Lung (tissue), 12 donors: Measurements from ENCODE around the gene TPST2. TPM values are rescaled to one million over a fixed set of nuclear protein-coding genes. Genes with fewer than 3 reads are reported as not detected.

ENCODE experiments used
- ATAC-seq: fragments of 200-7000 bp; cut with Tn5 transposase; one replicate; pipeline ENCODE4 v1.9.1; 2020; ENCODE audit warnings: moderate number of reproducible peaks; ENCODE audit not compliant: insufficient read depth, low FRiP score
- DNase-seq, 3 donors: peaks; one replicate each; pipeline ENCODE4 v3.0.0-alpha.2; 2013 to 2017
- H3K27ac ChIP-seq, 2 donors: one replicate each; pipeline ENCODE4 v1.5.1; 2013; ENCODE audit warnings: mild to moderate bottlenecking in 2 of 2, moderate library complexity in 2 of 2, control low read depth in 1 of 2, inconsistent platforms in 1 of 2, low read depth in 1 of 2, low read length in 1 of 2
- H3K27me3 ChIP-seq, 3 donors: one replicate each; pipeline ENCODE4 v1.5.1; 2013; ENCODE audit warnings: low read length in 2 of 3; ENCODE audit not compliant: control insufficient read depth in 3 of 3, insufficient read depth in 3 of 3
- H3K36me3 ChIP-seq, 4 donors: one replicate each; pipeline ENCODE4 v1.5.1; 2013; ENCODE audit warnings: low read length in 4 of 4, mild to moderate bottlenecking in 1 of 4, moderate library complexity in 1 of 4; ENCODE audit not compliant: control insufficient read depth in 4 of 4, insufficient read depth in 4 of 4
- H3K4me1 ChIP-seq, 5 donors: one replicate each; pipeline ENCODE4 v1.5.1; 2013; ENCODE audit warnings: low read length in 5 of 5, mild to moderate bottlenecking in 2 of 5, moderate library complexity in 1 of 5; ENCODE audit not compliant: control insufficient read depth in 5 of 5, insufficient read depth in 5 of 5
- H3K4me3 ChIP-seq: one replicate; pipeline ENCODE4 v1.5.1; 2013; ENCODE audit warnings: mild to moderate bottlenecking, control low read depth, moderate library complexity
- H3K9ac ChIP-seq, 2 donors: one replicate each; pipeline ENCODE4 v1.5.1; 2013; ENCODE audit warnings: low read length in 2 of 2, control low read depth in 1 of 2; ENCODE audit not compliant: insufficient read depth in 1 of 2
- H3K9me3 ChIP-seq, 4 donors: one replicate each; pipeline ENCODE4 v1.5.1; 2013; ENCODE audit warnings: low read length in 3 of 4, mild to moderate bottlenecking in 1 of 4, moderate library complexity in 1 of 4; ENCODE audit not compliant: control insufficient read depth in 4 of 4, insufficient read depth in 3 of 4
- WGBS, 2 donors: extraction: QIAGEN DNeasy Blood & Tissue Kit; methylation state at CpG; one replicate each; pipeline ENCODE4 v1.1.7; 2013; 5-methylcytosine and 5-hydroxymethylcytosine counted together
- polyA plus RNA-seq, 2 donors: library from polyadenylated mRNA; stranded (reverse); fragments of 200-250 nt; gene quantifications; one replicate each; pipeline ENCODE4 v1.2.1, GENCODE V29; 2013
- total RNA-seq, 2 donors: library from RNA; depleted of rRNA in 1 of 2; stranded (reverse); fragments of >200 nt in 1 of 2; gene quantifications; one replicate each; pipeline ENCODE4 v1.2.1, GENCODE V29; 2014 to 2021
- TF ChIP-seq, protein P1 (sequence below): IDR thresholded peaks from 2 replicates; pipeline ENCODE4 v1.5.1; 2012; ENCODE audit warnings: mild to moderate bottlenecking; ENCODE audit errors: control extremely low read depth, extremely low read depth
- donor health status: control.
- donor health status: control.
- donor health status: Bipolar disorder and iron deficiency.
- donor health status: healthy.
- donor health status: DM: yes; HTN: yes; CAD: no.

The TPST2 gene
- total and polyA plus RNA-seq, 4 donors, result 32.6 to 72.3 (median 59.9) TPM

DNA sequence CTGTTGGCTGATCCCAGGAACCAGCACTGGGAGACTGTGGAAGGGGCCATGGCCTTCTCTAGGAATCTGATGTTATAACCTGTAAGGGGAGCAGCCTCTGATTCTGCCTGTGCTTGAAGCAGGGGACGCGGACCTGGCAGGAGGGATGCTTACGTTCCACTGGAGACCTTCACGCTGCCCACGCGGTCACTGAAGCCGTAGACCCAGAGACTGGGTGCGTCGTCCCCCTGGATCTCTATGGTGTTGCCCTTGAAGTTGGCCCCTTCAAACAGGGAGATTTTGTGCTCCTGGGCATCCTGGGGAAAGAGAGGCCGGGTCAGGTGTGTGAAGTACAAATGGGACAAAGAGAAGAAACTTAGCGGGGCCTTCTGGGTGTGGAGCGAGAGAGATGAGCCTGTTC is 11.8 kb upstream of the TPST2 start:
- ATAC-seq, result no peak
- no peak for DNase-seq
- 88 to 89% methylated on average over 12 of the region's 12 CpGs for WGBS, 2 donors
- Histone ChIP-seq H3K9me3 (no peaks in the 10 kb centered on the region), H3K36me3 (no peaks in the 10 kb centered on the region), H3K4me3 (no peak overlapping the region), H3K4me1 (peaks cover 0 to 1% (median 0%) of the 10 kb centered on the region in 5 donors), H3K27ac (no peak overlapping the region), H3K9ac (no peak overlapping the region), H3K27me3 (peaks cover 0 to 4% (median 0%) of the 10 kb centered on the region in 3 donors)
- TF ChIP-seq, protein P1, sequence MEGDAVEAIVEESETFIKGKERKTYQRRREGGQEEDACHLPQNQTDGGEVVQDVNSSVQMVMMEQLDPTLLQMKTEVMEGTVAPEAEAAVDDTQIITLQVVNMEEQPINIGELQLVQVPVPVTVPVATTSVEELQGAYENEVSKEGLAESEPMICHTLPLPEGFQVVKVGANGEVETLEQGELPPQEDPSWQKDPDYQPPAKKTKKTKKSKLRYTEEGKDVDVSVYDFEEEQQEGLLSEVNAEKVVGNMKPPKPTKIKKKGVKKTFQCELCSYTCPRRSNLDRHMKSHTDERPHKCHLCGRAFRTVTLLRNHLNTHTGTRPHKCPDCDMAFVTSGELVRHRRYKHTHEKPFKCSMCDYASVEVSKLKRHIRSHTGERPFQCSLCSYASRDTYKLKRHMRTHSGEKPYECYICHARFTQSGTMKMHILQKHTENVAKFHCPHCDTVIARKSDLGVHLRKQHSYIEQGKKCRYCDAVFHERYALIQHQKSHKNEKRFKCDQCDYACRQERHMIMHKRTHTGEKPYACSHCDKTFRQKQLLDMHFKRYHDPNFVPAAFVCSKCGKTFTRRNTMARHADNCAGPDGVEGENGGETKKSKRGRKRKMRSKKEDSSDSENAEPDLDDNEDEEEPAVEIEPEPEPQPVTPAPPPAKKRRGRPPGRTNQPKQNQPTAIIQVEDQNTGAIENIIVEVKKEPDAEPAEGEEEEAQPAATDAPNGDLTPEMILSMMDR, result no peak

DNA sequence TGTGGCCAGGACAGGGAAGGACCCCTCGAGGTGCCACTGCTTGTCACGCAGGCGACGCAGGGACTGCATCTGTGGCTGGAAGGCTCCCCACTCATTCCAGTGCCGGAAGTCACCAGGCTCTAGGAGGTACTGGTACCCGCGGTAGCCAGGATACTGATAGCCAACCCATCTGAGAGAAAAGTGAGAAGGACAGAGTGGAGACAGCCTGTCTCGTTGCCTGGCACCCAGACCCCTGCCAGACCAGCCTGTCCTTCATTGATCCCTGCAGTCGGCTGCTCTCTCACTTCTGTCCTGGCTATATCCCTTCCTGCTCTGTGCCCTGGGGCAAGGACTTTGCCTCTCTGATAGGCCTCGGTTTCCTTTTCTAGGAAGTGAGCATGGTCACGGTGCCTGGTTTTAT is 9.6 kb upstream of the TPST2 start:
- WGBS, 2 donors, result 87 to 93% methylated on average over 11 of the region's 11 CpGs
- TF ChIP-seq, protein P1, result no peak
- no peak overlapping the region for H3K4me3 ChIP-seq

DNA sequence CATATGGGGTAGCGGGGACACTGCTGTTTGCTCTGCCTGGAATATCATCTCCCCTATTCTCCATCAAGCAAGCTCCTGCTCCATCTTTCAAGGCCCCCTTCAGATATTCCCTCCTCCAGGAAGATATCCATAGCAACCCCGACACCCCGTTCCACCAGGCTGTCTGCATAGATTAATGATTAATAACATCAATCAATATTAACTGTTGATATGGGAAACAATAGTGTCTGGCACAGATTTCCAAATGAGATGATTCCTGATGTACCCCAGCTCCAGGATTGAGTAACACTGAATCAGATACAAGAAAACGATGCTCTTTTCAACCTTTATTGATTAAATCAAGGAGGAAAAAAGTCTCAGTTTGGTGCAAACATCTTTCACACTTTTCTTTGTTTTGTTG is 7.5 kb upstream of the TPST2 start:
- WGBS, 2 donors, result 81 to 86% methylated on average over 4 of the region's 4 CpGs
- TF ChIP-seq, protein P1, result no peak
- Histone ChIP-seq H3K36me3 (no peaks in the 10 kb centered on the region), H3K27me3 (peaks cover 0 to 5% (median 3%) of the 10 kb centered on the region in 3 donors), H3K9ac (no peak overlapping the region), H3K4me3 (no peak overlapping the region), H3K4me1 (no peaks in the 10 kb centered on the region), H3K27ac (no peak overlapping the region), H3K9me3 (no peaks in the 10 kb centered on the region)
- DNase-seq (no peak), ATAC-seq (no peak)

More for the DNA sequence above, 9.6 kb upstream of the TPST2 start:
- ATAC-seq, result no peak
- DNase-seq, result no peak
- Histone ChIP-seq H3K36me3 (no peaks in the 10 kb centered on the region), H3K27me3 (peaks cover 0 to 5% (median 0%) of the 10 kb centered on the region in 3 donors), H3K9me3 (no peaks in the 10 kb centered on the region), H3K4me1 (peaks cover 0 to 1% (median 0%) of the 10 kb centered on the region in 5 donors), H3K9ac (no peak overlapping the region), H3K27ac (no peak overlapping the region)

DNA sequence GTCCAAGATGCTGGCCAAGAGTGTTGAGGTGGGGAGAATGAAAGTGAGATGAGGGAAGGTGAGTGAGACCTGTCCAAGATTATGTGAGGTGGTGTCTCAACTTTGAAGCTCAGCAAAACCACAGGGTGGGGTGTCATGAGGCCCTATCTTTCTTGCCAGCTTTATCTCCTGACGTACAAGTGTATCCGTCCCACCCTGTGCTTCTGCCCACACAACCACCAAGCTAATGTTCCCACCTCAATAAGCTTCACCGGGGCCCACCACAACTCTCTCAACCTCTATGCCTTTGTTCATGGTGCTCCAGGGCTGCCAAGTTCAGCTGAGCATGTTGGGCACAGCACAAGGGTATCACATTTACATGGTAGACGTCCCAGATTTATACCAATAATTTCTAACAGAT is 7.1 kb upstream of the TPST2 start:
- DNase-seq (no peak), ATAC-seq (no peak)
- 67 to 78% methylated on average over 4 of the region's 4 CpGs for WGBS, 2 donors

More for the DNA sequence above, 7.1 kb upstream of the TPST2 start:
- Histone ChIP-seq H3K9ac (no peak overlapping the region), H3K4me1 (peaks cover 0 to 2% (median 0%) of the 10 kb centered on the region in 5 donors), H3K36me3 (no peaks in the 10 kb centered on the region), H3K9me3 (no peaks in the 10 kb centered on the region), H3K27me3 (peaks cover 0 to 5% (median 3%) of the 10 kb centered on the region in 3 donors), H3K4me3 (no peak overlapping the region), H3K27ac (no peak overlapping the region)
- TF ChIP-seq, protein P1, result no peak
